LNCAP (cell line): ENCODE measurements around the gene PEMT.

Experiments used
- CTCF ChIP-seq: fragments of 450-650 bp; IDR thresholded peaks from 2 replicates; pipeline ENCODE4 v1.5.1; 2017; ENCODE audit warnings: mild to moderate bottlenecking

PEMT gene

GRCh38 chr17:17626151-17626805 lies 34.8 kb upstream of the PEMT start:
- TF ChIP-seq CTCF = no peak

DNA sequence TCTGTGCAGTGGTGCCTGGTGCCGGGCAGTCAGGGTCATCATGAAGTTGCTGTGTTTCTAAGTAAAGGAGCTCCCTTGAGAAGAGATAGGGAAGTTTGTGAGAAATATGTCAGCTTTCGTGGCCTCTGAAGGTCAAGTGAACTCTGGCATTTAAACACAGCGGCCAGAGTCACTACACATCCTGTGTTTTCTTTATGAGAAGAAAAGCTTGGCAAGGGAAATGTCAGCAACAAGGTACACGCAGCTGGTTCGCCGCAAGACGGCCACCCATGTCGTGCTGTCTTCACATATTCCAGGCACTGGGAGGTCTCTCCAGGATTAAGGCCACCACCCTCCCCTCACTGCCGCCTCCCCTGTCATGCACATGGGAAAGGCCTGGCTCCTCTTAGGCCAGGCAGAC lies 33.2 kb upstream of the PEMT start:
- TF ChIP-seq CTCF = no peak

- TF ChIP-seq CTCF = no peak
These were observed 32.4 kb upstream of the PEMT start for GRCh38 chr17:17623904-17624303.

GRCh38 chr17:17621254-17621653 lies 29.7 kb upstream of the PEMT start:
- no peak for TF ChIP-seq CTCF

DNA sequence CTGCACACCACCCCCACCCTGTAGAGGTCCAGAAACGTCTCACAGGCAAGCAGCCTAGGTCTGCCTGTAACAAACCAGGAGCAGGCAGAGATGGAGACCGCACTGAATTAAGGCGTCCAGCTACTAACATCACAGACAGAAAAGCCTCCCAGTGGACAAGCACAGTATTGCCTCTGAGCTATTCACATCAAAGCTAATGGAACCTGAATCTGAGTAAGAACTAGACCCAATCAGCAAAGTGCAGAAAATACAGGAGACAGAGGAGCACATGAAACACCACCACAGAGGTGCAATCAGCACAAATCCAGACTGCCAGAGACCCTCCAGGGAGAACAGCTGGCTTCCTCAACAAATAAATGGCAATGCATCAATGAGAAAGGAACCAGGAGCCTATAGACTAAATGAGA lies 22.2 kb upstream of the PEMT start:
- peak; percentile 68 for TF ChIP-seq CTCF

DNA sequence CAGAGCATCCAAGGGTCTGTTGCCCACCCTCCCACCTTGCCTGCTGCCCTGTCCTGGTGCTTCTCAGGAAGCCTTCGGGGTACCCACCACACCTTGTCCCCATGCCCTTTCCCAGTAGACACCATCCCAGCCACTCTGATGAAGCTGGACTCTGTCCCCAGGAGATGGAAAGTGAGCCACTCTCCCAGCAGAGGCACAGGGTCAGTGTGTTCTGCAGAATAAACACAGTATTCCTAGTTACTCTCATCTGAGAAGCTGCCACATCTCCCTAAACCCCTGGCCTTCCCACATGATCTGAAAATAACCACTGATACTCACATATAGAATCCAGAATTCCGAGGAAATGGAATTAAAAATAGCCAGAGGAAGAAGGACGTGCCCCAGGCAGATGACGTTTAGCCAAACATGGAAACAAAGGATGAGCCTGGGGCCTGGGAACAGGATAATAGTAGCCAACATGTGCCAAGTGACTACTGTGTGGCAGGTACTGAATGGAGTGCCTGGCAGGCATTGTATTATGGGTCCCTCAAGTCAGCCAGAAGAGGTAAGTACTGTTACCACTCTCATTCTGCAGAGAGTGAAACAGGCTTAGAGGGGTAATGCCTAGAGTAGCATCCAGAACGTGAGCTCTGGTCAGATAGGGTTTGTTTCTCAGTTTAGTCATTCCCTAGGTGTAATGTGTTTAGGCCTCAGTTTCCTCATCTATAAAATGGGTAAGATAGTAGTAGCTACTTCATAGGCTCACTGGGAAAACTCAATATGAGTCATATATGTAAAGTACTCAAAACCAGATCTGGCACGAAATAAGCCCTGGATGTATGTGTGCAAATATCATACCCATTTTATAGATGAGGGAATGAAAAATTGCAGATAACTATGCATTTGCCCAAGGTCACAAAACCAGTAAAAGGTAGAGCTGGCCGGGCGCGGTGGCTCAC lies 20.8 kb upstream of the PEMT start:
- no peak for TF ChIP-seq CTCF

- TF ChIP-seq CTCF = no peak
These were observed 17.6 kb upstream of the PEMT start for GRCh38 chr17:17609121-17609520.
